SH-SY5Y (cell line): ENCODE data around the gene CCDC126.

Experiments
- GATA2 ChIP-seq: IDR thresholded peaks from 2 replicates; pipeline ENCODE4 v1.6.1; 2011; ENCODE audit warnings: mild to moderate bottlenecking, low read depth, low read length
- GATA3 ChIP-seq: IDR thresholded peaks from 2 replicates; pipeline ENCODE4 v1.6.1; 2011; ENCODE audit warnings: low read depth, mild to moderate bottlenecking, low read length, moderate library complexity

- TF ChIP-seq GATA3 = no peak
- TF ChIP-seq GATA2 = no peak
Measured at GRCh38 chr7:23558303-23558702, 38.9 kb upstream of the CCDC126 start.
